KBM-7 (cell line): Measurements from ENCODE around the gene MAP3K14.

Experiments
- DNase-seq: peaks from one replicate; pipeline ENCODE4 v3.0.0-alpha.2; 2015
- in situ Hi-C: fragments of 300-500 bp; cut with MboI; formaldehyde crosslinking; loops from 2 replicates; pipeline ENCODE4 v1.14.3; 2020; ENCODE audit warnings: low sequenced_read_pairs, low pct_unique_long_range_greater_than_20kb, mixed read lengths

MAP3K14 gene

DNA sequence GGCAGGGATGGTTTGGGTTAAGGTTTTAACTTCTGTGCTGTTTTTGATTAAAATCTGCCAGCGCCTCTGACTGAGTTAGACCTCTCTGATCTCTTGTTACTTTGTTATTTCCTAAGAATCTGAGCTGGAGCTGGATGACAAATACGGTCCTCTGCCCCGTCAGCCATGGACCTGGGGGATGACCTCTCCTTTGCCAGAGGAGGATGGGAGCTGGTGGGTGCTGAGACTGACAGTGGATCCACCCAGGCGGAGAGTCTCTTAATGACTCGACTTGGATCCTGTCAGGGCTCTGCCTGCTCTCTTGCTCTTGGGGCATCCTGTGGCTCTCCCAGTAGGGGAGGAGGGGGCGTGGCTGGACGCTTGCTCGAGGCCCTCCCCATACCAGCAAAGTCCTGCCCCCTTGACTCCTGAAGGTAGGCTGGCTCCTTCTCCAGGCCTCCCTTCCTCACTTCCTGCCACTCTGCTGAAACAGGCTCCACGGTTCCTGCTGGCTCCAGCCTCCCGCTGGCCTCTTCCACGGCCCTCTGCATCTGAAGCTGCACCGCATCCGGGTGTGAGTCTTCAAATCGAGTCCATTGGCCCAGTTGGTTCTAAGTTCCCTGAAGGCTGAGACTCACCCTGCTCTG, 24.8 kb upstream of the MAP3K14 start:
- DNase-seq, result peak; percentile 17
- in situ Hi-C loops, result no loop called here

DNA sequence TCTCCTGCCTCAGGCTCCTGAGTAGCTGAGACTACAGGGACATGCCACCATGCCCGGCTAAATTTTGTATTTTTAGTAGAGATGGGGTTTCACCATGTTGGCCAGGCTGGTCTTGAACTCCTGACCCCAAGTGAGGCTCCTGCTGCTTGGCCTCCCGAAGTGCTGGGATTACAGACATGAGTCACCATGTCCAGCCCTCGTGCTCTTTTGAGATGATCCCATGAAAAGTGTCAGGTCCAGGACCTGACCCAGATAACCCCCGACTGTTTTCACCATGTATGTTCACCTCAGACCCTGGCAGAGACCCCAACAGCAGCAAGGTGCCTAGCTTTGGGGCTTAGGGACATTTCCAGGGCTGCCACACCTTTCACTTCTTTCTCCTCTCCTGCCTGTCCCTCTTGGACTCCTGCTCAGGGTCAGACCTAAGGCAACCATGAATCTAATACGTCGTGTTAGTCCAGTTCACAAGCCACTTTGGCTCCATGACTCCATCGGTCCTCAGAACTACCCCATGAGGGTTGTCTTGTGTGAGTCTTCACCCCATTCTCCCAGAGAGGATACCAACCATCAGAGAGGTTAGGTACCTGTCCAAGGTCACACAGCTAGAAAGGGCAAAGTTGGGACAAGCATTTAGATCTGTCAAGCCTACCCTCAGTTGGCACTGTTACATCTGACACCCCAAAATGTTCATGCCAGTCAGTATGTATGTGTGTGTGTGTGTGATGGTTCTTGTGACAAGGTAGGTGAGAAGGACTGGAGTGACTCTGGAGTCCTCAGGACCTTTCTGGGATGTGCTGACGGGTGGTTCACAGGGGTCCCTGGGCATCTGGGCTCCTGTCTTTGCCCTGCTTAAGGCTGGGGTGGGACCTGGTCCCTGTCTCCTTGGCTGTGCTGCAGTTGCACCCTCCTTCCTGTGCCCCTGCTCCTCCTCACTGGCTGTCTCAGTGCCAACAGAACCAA, 23.1 kb upstream of the MAP3K14 start:
- in situ Hi-C loops, result no loop called here
- DNase-seq, result no peak

DNA sequence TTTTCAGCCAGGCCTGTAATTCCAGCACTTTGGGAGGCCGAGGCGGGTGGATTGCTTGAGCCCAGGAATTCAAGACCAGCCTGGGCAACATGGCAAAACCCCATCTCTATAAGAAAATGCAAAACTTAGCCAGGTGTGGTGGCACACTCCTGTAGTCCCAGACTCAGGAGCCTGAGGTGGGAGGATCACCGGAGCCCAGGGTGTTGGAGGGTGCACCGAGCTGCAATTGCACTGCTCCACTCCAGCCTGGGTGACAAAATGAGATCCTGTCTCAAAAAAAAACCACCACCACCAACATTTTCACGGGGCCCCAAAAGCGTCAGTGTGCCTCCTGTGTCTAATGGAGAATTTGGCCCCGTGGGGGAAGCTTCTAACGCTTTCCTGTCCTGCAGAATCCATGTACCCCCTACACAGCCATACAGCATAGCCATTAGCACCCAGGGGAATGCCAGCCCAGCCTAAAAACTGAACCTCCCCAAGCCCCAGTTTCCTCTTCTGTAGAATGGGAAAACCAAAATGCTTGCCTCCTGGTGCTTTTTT, 22.2 kb upstream of the MAP3K14 start:
- in situ Hi-C loops, result no loop called here

DNA sequence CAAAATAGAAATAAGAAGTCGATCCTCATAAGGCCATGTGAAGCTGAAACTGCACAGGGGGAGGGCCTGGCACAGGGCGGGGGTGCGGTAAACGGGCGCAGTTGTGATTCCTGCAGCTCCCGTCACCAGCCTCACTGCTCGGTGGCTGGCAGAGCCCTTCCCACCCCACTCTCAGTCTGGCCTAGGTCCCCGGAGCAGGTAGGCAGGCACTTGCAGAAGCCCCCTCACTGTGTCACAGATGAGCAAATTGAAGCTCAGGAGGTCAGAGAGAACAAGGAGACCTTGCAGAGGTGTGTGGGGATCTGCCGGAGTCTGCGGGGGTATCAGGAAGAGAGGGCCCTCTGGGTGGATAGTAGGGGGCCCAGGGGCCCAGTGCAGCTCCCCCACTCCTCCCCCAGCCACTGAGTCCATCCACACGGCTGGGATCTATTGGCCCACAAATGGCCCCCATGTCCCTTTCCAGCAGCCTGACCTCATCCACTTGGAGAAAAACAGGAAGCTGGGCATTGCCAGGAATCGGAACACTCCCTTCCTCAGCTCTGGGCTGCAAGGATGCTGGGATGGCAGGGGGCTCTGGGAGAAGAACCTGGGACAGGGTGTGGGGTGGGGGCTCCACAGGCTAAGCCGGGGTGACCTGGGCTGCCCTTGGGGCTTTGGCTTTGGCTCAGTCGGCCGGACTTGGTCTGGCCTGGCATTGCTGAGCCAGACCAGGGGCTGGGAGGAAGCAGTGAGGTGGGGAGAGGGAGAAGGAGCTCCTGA, 21.4 kb upstream of the MAP3K14 start:
- in situ Hi-C loops, result no loop called here
- no peak for DNase-seq

More for the DNA sequence above, 22.2 kb upstream of the MAP3K14 start:
- DNase-seq, result no peak

DNA sequence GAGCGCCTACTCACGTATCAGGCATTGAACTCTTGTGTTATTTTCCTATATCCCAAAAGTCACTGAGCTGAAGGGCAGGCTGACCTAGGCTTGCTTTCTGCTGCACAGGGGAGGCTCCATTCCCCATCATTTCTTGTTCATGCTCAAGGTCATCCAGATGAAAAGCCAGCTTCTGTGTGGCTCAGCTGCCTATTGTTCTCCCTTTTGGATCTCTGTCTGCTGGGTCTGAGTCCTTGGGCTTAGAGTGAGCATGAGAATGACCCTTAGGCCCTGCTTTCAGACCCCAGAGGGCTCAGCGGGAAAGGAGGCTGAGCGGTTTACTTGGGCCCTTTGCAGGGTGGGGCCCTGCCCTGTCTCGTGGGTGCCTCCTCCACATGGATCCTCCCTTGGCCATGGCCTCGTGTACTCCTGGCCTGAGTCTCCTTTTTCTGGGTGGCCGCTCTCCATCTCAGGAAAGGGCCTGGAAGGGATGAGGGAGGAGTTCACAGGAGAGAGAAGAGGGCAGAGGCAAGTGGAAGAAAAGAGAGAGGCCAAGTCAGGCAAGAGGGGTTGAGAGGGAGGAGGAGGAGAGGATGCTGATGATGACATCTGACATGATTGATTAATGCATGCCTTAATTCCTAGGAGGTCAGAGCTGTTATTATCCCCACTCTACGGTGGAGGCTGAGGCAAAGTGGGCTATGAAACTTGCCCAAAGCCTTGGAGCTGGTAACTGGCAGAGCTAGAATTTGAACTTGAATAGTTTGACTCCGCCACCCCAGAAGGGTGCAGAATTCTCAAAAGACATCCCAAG, 19.8 kb upstream of the MAP3K14 start:
- in situ Hi-C loops, result no loop called here
- DNase-seq, result no peak

DNA sequence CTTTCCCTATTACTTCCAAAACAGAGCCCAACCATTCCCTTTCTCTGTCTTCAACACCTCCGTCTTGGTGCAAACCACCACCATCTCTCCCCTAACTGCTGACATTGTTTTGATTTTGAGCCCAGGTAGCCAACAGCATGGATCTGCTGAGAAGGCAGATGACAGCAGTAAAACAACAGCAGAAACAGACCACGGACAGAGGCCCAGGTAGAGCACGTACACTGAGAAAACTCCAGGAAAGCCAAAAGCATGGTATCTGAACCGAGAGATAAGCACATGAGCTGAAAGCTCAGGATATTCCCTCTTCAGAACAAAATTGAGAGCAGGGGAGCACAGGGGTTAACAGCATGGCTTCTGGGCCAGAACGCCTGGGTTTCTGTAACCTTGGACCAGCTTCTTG, 18.9 kb upstream of the MAP3K14 start:
- in situ Hi-C loops, result no loop called here
- DNase-seq, result no peak

DNA sequence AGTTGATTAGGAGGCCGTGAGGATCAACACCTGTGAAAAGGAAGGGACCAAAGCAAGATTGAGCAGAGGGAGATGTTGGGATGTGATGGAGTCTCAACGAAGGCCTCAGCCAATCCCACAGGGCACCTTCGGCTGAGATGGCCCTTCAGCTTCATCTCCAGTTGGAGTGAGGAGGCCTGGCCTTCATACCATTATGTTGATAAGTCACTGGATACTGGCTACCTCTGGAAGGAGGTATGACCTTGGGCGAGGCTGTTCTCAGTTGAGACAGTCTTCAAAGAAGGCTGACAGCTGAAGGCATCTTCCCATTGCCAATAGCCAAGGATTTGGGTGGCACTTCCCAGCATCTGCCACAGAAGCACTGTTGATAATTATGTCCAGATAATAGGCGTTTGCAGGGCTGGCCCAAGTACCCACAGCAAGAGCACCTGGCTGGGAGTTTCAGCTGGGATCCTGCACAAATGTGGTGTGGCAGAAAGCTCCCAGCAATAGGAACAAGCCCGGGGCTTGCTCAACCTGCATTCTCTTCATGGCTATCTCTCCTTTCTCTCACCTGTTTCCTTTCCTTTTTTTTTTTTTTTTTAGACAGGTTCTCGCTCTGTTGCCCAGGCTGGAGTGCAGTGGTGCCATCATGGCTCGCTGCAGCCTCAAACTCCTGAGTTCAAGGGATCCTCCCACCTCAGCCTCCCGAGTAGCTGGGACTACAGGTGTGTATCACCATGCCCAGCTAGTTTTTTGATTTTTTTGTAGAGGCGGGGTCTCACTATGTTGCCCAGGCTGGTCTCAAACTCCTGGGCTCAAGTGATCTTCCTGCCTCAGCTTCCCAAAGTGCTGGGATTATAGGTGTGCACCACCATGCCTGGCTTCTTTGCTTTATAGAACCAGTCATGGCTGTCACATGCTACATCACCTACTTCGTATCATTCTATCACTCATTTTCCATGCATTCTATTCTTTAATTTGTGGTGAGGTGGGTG, 18.2 kb upstream of the MAP3K14 start:
- no peak for DNase-seq
- in situ Hi-C loops, result no loop called here

DNA sequence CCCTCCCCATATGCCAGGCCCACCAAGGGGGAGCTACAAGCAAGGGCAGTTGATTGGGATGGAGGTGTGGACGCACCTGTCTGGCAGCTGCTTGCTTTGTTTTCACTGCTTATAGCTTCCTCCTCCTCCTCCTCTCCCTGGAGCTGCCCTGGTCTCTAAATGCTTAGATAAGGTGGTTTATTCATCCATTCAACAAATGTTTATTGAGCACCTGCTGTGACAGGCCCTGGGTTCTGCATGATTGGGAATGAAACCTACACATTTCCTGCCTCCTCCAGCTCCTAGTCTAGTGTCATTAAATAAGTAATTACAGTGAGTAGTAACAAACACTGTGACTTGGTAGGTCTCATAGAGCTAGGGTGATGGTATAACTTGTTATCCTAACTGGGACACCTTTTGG, 17.4 kb upstream of the MAP3K14 start:
- in situ Hi-C loops, result no loop called here
- no peak for DNase-seq

DNA sequence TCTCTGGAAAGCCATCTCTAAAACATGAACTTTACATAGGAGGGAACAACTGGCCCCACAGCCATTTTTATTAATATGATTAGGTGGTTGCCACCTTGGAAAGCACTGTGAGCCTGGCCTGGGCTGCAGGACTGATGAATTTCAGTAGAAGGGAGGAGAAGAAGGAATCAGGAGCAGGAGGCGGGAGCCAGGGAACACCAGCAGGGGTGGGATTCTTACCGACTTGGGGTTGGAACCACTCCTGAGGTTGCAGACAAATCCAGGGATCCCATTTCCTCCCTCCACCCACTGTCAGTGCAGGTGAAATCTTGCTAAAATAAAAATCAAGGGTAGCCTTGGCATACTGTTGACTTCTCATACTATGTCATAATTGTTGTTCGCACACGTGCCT, 16.9 kb upstream of the MAP3K14 start:
- no peak for DNase-seq
- in situ Hi-C loops, result no loop called here

DNA sequence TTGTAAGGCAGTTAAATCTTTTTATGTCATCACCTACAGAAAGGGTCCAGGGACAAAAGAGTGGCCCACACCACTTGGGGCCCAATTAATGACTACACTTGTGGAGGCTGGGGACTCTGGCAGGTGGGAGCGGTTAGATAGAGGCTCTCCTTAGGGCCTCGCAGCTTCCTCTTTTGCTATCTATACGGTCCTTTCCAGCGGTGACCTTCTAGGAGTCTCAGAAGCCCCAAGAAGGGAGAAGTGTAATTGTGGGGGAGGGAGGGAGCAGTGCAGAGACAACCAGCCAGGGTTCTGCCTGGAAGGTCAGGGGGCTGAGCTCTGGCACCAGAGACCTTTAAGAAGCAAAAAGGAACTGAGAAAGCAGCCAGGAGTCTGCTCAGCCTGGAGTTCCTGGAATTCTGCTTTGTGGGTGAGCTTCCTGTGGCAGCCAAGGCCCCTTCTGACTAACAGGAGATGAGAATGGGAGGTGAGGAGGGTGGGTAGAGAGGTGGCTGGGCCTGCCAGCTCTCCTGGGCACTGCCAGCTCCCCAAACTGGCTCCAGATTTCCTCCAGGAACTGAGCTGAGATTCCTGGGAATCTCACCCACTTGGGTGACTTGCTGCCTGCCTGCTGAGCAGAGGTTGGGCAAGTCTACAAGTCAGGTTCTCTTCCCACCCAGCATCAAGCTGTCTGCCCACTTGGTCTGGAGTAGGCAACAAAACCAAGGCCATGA, 16.3 kb upstream of the MAP3K14 start:
- in situ Hi-C loops, result no loop called here
- peak; percentile 97 for DNase-seq

DNA sequence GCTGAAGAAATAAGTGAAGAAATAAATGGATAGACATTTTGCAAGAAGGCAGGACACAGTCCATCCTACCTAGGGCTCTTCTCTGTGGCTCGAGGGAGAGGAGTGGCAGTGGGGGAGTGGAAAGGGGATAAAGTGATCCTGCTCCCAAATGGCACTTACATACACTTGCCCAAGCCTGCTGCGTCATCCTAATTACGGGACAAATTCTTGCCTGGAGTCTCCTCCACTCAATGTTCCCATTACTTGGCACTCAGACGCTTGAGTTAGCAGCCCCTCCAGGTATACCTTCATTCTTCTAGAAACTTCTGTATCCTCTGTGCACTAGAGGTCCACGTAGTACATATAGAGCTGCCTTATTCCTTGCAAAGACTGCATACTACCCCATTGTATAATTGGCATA, 15.7 kb upstream of the MAP3K14 start:
- in situ Hi-C loops, result no loop called here

DNA sequence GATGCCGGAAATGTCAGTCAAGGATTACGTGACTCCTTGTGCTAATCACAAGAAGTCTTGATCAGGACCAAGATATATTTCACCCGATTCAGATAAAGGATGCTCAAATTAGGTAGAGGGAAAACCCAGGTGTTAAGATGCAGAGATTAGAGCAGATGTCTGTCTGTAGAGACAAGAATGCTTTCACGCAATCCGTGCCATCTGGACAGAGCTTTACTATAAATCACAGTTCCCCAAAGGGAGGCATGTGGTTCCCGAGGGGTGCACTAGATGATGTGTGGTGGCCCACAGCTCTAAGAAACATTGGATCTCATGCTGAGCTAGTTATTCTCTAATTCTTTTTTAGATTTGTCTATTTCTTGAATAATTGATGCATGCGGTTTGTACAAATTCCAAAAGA, 9.8 kb upstream of the MAP3K14 start:
- no peak for DNase-seq
- in situ Hi-C loops, result no loop called here

More for the DNA sequence above, 15.7 kb upstream of the MAP3K14 start:
- DNase-seq, result no peak

DNA sequence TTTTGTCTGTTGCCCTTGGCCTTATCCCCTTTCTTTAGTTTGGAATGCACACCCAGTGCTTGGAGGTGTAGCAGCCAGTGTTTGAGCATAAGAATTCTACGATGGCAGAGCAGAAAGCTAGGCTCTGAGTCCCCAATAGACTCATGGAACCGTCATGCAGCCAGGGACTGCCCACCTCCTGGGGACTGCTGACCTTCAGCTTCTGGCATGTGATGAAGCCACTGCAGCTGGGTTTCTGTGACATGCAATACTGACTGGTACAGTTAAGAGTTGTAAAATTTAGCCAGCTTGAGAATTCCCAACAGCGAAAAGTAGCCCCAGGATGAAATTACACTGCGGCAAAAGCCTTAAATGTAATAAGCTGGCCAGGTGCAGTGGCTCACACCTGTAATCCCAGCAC, 9.0 kb upstream of the MAP3K14 start:
- DNase-seq, result no peak

DNA sequence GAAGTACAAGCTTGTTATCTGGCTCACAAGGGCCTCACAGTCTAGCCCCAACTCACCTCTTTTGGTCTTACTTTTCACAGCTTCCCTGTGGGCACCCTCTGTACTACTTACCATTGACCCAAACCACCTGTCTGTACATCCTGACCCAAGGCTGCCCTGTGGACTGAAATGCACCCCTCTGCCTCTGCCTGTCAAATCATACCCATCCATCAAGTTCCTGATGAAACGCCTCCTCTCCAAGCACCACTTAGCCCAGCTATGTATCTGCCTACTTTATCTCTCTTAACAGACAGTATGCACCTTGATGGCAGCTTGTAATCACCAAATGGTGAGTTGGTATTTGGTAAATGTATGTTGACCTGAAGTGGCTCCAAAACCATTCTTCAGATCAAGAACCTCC, 7.5 kb upstream of the MAP3K14 start:
- in situ Hi-C loops, result no loop called here
- DNase-seq, result no peak

More for the DNA sequence above, 9.0 kb upstream of the MAP3K14 start:
- in situ Hi-C loops, result no loop called here

DNA sequence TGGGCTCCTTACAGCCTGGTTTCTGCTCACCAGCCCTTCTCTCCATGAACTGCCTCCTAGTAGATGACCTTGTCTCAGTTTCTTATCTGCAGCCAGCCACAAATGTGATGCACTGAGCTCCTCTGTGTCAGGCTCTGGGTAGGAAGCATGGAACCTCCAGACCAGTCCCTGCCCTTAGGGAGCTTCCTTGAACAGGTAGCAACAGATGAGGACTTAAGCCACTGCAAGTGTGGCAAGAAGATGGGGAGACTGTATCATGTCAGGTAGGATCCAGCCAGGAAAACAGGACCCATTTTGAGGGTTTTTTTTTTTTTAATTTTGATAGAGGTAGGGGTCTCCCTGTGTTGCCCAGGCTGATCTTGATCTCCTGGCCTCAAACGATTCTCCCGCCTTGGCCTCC, 5.3 kb upstream of the MAP3K14 start:
- in situ Hi-C loops, result no loop called here

DNA sequence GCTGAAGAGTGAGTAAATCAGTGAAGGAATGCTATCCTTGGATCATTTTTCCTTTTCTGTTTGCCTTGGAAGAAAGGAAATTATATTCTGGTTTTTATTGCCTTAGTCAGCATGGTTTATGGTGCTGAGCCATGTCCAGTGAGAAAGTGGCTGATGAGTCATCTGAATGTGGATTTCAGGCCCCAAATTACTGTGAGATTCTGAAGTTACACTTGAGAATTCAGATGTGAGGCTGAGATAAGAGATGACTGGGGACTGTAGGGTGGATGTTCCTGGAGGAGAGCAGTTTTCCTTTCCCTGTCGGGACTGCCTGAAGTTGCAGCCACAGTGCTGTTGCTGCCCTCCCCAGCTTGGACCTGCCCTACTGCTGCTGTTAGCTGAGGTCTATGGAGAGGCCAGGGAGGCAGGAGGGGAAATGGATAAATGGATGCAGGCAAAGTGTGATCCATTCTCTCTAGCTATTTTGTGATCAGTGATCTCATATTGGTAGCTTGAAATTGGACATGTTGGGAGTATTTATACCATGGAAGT, 4.2 kb upstream of the MAP3K14 start:
- in situ Hi-C loops, result no loop called here

More for the DNA sequence above, 5.3 kb upstream of the MAP3K14 start:
- no peak for DNase-seq

DNA sequence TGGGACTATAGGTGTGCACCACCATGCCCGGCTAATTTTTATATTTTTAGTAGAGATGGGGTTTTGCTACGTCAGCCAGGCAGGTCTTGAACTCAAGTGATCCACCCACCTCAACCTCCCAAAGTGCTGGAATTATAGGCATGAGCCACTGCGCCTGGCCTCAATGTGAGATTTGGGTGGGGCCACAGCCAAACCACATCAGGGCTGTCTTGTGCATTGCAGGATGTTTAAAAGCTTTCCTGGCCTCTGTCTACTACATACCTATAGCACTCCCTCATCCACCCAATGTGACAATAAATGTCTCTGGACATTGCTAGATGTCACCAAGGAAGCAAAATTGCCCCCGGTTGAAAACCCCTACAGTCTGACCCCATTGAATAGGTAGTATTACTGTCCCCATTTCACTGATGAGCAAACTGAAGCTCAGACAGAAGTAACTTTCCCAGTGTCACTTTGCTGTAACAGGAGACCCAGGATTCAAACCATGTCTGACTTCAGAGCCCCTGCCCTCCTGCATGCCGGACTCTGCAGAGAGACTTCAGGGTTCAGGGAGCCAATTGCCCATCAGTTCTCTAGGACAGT, 3.6 kb upstream of the MAP3K14 start:
- no peak for DNase-seq
- in situ Hi-C loops, result no loop called here

More for the DNA sequence above, 4.2 kb upstream of the MAP3K14 start:
- peak; percentile 55 for DNase-seq
